PC-9 (cell line): Measurements from ENCODE around the gene SLC35F4. TPM values are rescaled to one million over a fixed set of nuclear protein-coding genes. Genes with fewer than 3 reads are reported as not detected.

ENCODE experiments used
- BruUV-seq: library from RNA; stranded (reverse); fragments of 400-500 nt; replicated peaks from 2 replicates; lab custom pipeline; 2021; lab: Mats Ljungman, UMichigan
- CTCF ChIA-PET: fragments of 300-600 bp; sonication (Branson Sonifier 250); formaldehyde crosslinking; loops from one replicate; lab custom pipeline; 2022; ENCODE audit warnings: antibody characterized with exemption; lab: Charles Lee
- POLR2A ChIA-PET: fragments of 300-600 bp; sonication (Branson Sonifier 250); formaldehyde crosslinking; loops from one replicate; lab custom pipeline; 2022; ENCODE audit warnings: antibody characterized with exemption; ENCODE audit not compliant: unreplicated experiment; lab: Charles Lee
- DNase-seq, 2 experiments: peaks; one replicate each; pipeline versions ENCODE4 v3.0.0 to v3.0.0-alpha.2; 2015 to 2022; ENCODE audit warnings: mixed read lengths in 1 of 2
- H2AFZ ChIP-seq: fragments of 200-600 bp; sonication (generic); 2 replicates; pipeline ENCODE4 v1.8.1; 2017; ENCODE audit warnings: antibody characterized with exemption
- H3F3A ChIP-seq: fragments of 200-600 bp; sonication (generic); 2 replicates; pipeline ENCODE4 v1.8.1; 2017; ENCODE audit warnings: antibody characterized with exemption, mild to moderate bottlenecking, low read depth; ENCODE audit not compliant: insufficient read depth
- H3K27ac ChIP-seq: fragments of 200-600 bp; sonication (generic); 2 replicates; pipeline ENCODE4 v1.6.1; 2016; ENCODE audit warnings: mixed run types
- H3K27me3 ChIP-seq: fragments of 200-600 bp; sonication (generic); 2 replicates; pipeline ENCODE4 v1.6.1; 2016; ENCODE audit warnings: low read depth, mixed run types; ENCODE audit not compliant: insufficient read depth
- H3K36me3 ChIP-seq: fragments of 200-600 bp; sonication (generic); 2 replicates; pipeline ENCODE4 v1.6.1; 2016; ENCODE audit warnings: low read depth, mixed run types
- H3K4me1 ChIP-seq: fragments of 200-600 bp; sonication (generic); replicated peaks from 2 replicates; pipeline ENCODE4 v1.6.1; 2016; ENCODE audit warnings: mixed run types; ENCODE audit not compliant: insufficient read depth
- H3K4me2 ChIP-seq: fragments of 200-600 bp; sonication (generic); 2 replicates; pipeline ENCODE4 v1.6.1; 2017; ENCODE audit warnings: mixed run types
- H3K4me3 ChIP-seq: fragments of 200-600 bp; sonication (generic); 2 replicates; pipeline ENCODE4 v1.6.1; 2016; ENCODE audit warnings: mixed run types
- H3K79me2 ChIP-seq: fragments of 200-600 bp; sonication (generic); 2 replicates; pipeline ENCODE4 v1.6.1; 2017; ENCODE audit warnings: low read depth, mixed run types
- H3K9me2 ChIP-seq: fragments of 200-600 bp; sonication (generic); 2 replicates; pipeline ENCODE4 v1.8.1; 2017; ENCODE audit warnings: mild to moderate bottlenecking; ENCODE audit not compliant: insufficient read depth
- H3K9me3 ChIP-seq: fragments of 200-600 bp; sonication (generic); 2 replicates; pipeline ENCODE4 v1.8.1; 2016; ENCODE audit warnings: low read depth; ENCODE audit not compliant: insufficient read depth
- H4K20me1 ChIP-seq: fragments of 200-600 bp; sonication (generic); 2 replicates; pipeline ENCODE4 v1.8.1; 2017; ENCODE audit not compliant: insufficient read depth
- CTCF ChIP-seq: fragments of 200-600 bp; sonication (generic); conservative IDR thresholded peaks from 2 replicates; pipeline ENCODE4 v1.6.1; 2017; ENCODE audit warnings: mixed run types, antibody characterized with exemption, mild to moderate bottlenecking, moderate library complexity
- EZH2 ChIP-seq: fragments of 200-600 bp; sonication (generic); IDR thresholded peaks from 2 replicates; pipeline ENCODE4 v1.8.0; 2017; ENCODE audit warnings: antibody characterized with exemption, low read depth
- intact Hi-C: fragments of 100-400 bp; cut with micrococcal nuclease; formaldehyde crosslinking; loops from one replicate; pipeline ENCODE4 v1.10.0; 2022; ENCODE audit not compliant: unreplicated experiment
- total RNA-seq: library from RNA; stranded (reverse); gene quantifications from 2 replicates; pipeline ENCODE4 v1.2.3, GENCODE V29; 2021

Gene SLC35F4
- total RNA-seq, 1 experiment from 2014 or later, result not detected

- no TSS peak for BruUV-seq
- Histone ChIP-seq H3K27ac (no peak overlapping the region), H3K4me1 (no peaks in the 10 kb centered on the region), H3K27me3 (no peaks in the 10 kb centered on the region), H2AFZ (no peak overlapping the region), H3K9me2 (no peaks in the 10 kb centered on the region), H3K36me3 (no peaks in the 10 kb centered on the region), H3K79me2 (no peaks in the 10 kb centered on the region), H3F3A (no peaks in the 10 kb centered on the region), H4K20me1 (no peaks in the 10 kb centered on the region), H3K9me3 (no peaks in the 10 kb centered on the region), H3K4me3 (no peak overlapping the region), H3K4me2 (no peak overlapping the region)
- intact Hi-C loops, result no loop called here
- ChIA-PET POLR2A (no interaction called here), CTCF (interaction anchor here (0.6 kb wide), 1 partner anchor 260 kb away, joined by 3 read pairs; no protein-coding TSS in a partner anchor)
- no peak for DNase-seq
- TF ChIP-seq CTCF, result no peak
Observed at GRCh38 chr14:57526942-57527341, 338.9 kb downstream of the SLC35F4 start.

GRCh38 chr14:57519043-57519442 lies 346.8 kb downstream of the SLC35F4 start:
- no peak for TF ChIP-seq EZH2
- no peak for TF ChIP-seq CTCF
- no peak overlapping the region for H3K4me2 ChIP-seq
- no TSS peak for BruUV-seq

More at GRCh38 chr14:57519043-57519442, 346.8 kb downstream of the SLC35F4 start:
- Histone ChIP-seq H3K9me2 (no peaks in the 10 kb centered on the region), H3K4me1 (no peaks in the 10 kb centered on the region), H2AFZ (no peak overlapping the region), H4K20me1 (no peaks in the 10 kb centered on the region), H3K9me3 (no peaks in the 10 kb centered on the region), H3K4me3 (no peak overlapping the region), H3K36me3 (no peaks in the 10 kb centered on the region), H3K79me2 (no peaks in the 10 kb centered on the region), H3K27me3 (no peaks in the 10 kb centered on the region), H3K27ac (no peak overlapping the region), H3F3A (no peaks in the 10 kb centered on the region)
- no peak for DNase-seq
- intact Hi-C loops, result no loop called here
- ChIA-PET CTCF (no interaction called here), POLR2A (no interaction called here)
